BJ (cell line): ENCODE data around the gene ATP8B4. TPM values are rescaled to one million over a fixed set of nuclear protein-coding genes. Genes with fewer than 3 reads are reported as not detected.

Experiments
- CTCF ChIA-PET: fragments of 350-600 bp; formaldehyde crosslinking; extraction: SDS; loops from one replicate; lab custom pipeline; 2021; ENCODE audit warnings: antibody characterized with exemption, inconsistent platforms; lab: Yijun Ruan, JAX
- POLR2A ChIA-PET: fragments of 300-600 bp; sonication (Branson Sonifier 250); formaldehyde crosslinking; extraction: SDS; loops from one replicate; lab custom pipeline; 2021; ENCODE audit warnings: antibody characterized with exemption; lab: Charles Lee
- DNase-seq: peaks from one replicate; pipeline ENCODE4 v3.0.0-alpha.2; 2011; ENCODE audit warnings: low read depth
- H3K27me3 ChIP-seq: 2 replicates; pipeline ENCODE4 v1.6.0; 2011; ENCODE audit warnings: low read length; ENCODE audit not compliant: control insufficient read depth, insufficient read depth
- H3K36me3 ChIP-seq: 2 replicates; pipeline ENCODE4 v1.5.1; 2011; ENCODE audit warnings: low read length; ENCODE audit not compliant: control insufficient read depth, insufficient read depth
- H3K4me3 ChIP-seq: 2 replicates; pipeline ENCODE4 v1.5.1; 2011; ENCODE audit warnings: low read depth, mild to moderate bottlenecking, control low read depth, low read length
- CTCF ChIP-seq: IDR thresholded peaks from 2 replicates; pipeline ENCODE4 v1.5.1; 2011; ENCODE audit warnings: low read depth, mild to moderate bottlenecking, control low read depth, inconsistent platforms, low read length, moderate library complexity; ENCODE audit not compliant: insufficient read depth
- polyA plus RNA-seq: library from polyadenylated mRNA; depleted of rRNA; stranded (reverse); fragments of >200 nt; gene quantifications from 2 replicates; pipeline ENCODE4 v1.2.3, GENCODE V29; 2011

Gene ATP8B4
- polyA plus RNA-seq, 1 experiment, result 0.23 TPM

- no peak overlapping the region for H3K4me3 ChIP-seq
- no peak for TF ChIP-seq CTCF
- H3K27me3 ChIP-seq, result no peaks in the 10 kb centered on the region
- no peaks in the 10 kb centered on the region for H3K36me3 ChIP-seq
- no peak for DNase-seq
- ChIA-PET CTCF (interaction anchor here (0.6 to 2.7 kb wide), 14 partner anchors 9 to 1786 kb away, joined by 3 to 16 read pairs (median 5); partner anchors contain the start of gene FGF7), POLR2A (no interaction called here)
Observed at GRCh38 chr15:50144341-50145120, 25.5 kb upstream of the ATP8B4 start.

DNA sequence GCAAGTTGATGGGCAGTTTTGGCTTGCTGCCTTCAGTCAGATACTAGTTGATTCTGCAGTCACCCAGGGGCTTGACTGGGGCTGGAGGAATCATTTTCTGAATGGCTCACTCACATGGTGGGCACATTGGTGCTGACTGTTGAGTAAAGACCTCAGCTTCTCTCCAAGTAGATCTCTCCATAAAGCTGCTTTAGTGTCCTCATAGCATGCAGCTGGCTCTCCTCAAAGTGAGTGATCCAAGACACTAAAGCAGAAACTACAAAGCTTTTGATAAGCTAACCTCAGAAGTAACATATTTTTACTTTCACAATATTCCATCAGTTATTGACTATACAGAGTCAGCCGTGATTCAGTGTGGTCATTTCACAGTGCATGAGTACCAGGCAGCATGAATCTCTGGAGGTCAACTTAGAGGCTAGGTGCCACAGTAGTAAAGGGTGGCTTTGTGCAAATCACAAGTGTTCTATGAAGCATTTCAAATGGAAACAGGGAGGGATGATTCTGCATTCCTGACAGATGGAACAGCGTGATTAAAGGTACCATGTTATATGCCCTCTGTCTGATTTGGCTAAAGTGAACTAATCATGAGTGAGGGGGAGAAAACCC lies 24.3 kb upstream of the ATP8B4 start:
- CTCF ChIA-PET, result interaction anchor here (0.7 to 1.1 kb wide), 3 partner anchors 11 to 92 kb away, joined by 3 read pairs; no protein-coding TSS in a partner anchor
- H3K4me3 ChIP-seq, result no peak overlapping the region
- H3K36me3 ChIP-seq, result no peaks in the 10 kb centered on the region
- no peak for TF ChIP-seq CTCF
- H3K27me3 ChIP-seq, result no peaks in the 10 kb centered on the region
- POLR2A ChIA-PET, result no interaction called here
- no peak for DNase-seq

DNA sequence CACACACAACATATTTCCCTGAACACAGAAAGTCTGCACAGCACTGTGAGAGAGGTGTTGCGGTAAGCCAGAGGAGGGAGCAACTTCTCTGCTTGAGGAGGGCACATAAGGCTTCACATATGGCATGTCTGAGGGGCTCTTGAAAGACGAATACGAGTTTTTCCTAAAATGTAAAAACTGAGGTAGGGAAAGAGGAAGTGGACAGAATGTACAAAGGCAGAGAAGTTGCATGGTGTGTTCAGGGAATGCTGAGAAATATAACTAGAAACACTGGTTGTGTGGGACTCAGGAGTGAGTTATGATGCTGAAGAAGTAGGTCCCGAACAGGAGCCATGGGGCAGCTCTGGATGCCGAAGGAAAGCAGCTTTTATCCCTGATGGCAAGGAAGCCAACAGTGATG lies 22.8 kb upstream of the ATP8B4 start:
- H3K4me3 ChIP-seq, result no peak overlapping the region
- H3K27me3 ChIP-seq, result no peaks in the 10 kb centered on the region
- POLR2A ChIA-PET, result no interaction called here
- CTCF ChIA-PET, result interaction anchor here (1.1 kb wide), 1 partner anchor 134 kb away, joined by 3 read pairs; no protein-coding TSS in a partner anchor
- no peaks in the 10 kb centered on the region for H3K36me3 ChIP-seq
- no peak for TF ChIP-seq CTCF
- no peak for DNase-seq

DNA sequence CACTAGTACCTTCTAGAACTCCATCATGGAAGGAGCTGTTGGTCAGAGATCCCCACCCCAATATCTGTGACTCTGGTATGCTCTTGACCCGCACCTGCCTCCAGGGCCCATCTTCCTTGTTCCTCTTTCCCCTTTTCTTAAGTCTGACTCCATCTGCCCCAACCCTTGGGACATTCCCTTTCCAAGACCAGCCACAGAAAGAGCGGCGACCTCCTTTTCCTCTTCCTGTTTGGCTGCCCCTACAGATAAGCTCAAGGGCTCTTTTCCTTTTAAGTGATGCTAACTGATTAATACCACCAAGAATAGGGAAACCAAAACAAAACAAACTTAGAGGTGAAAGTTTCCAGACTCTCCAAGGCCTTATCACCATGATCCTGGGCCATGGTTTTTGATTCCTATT lies 21.9 kb upstream of the ATP8B4 start:
- DNase-seq, result no peak
- TF ChIP-seq CTCF, result no peak
- POLR2A ChIA-PET, result no interaction called here
- CTCF ChIA-PET, result interaction anchor here (1.1 kb wide), 1 partner anchor 133 kb away, joined by 3 read pairs; no protein-coding TSS in a partner anchor
- H3K27me3 ChIP-seq, result no peaks in the 10 kb centered on the region
- H3K4me3 ChIP-seq, result no peak overlapping the region
- H3K36me3 ChIP-seq, result no peaks in the 10 kb centered on the region

- Histone ChIP-seq H3K36me3 (no peaks in the 10 kb centered on the region), H3K4me3 (no peak overlapping the region), H3K27me3 (no peaks in the 10 kb centered on the region)
- no peak for TF ChIP-seq CTCF
- POLR2A ChIA-PET, result no interaction called here
- DNase-seq, result no peak
- CTCF ChIA-PET, result interaction anchor here (0.6 kb wide), 1 partner anchor 293 kb away, joined by 3 read pairs; no protein-coding TSS in a partner anchor
Observed at GRCh38 chr15:50140098-50140497, 21.1 kb upstream of the ATP8B4 start.
